HG03066 (cell line): ENCODE measurements around the gene NUMBL.
A peak's percentile ranks its signal among the peaks of the same experiment; 100 is the strongest.

ENCODE experiments used
- ATAC-seq: cut with Tn5 transposase; IDR thresholded peaks from one replicate; pipeline ENCODE4 v1.9.1; 2021; ENCODE audit warnings: low read depth; ENCODE audit not compliant: unreplicated experiment

NUMBL gene

GRCh38 chr19:40716482-40717324 lies 26.3 kb upstream of the NUMBL start, which contains the start of the genes COQ8B and ITPKC:
Gene COQ8B, minus strand, starts transcription at chr19:40716886. Its CDS starts 2,254 bp downstream, at chr19:40714632.
Gene ITPKC, plus strand, starts transcription at chr19:40717112. Its CDS starts 24 bp downstream, at chr19:40717136.
- peak; percentile 64 for ATAC-seq

GRCh38 chr19:40716031-40716481 lies 25.6 kb upstream of the NUMBL start:
- ATAC-seq, result no peak

GRCh38 chr19:40714441-40715299 lies 24.2 kb upstream of the NUMBL start:
- peak; percentile 43 for ATAC-seq

- ATAC-seq, result no peak
These were observed 23.5 kb upstream of the NUMBL start for GRCh38 chr19:40713939-40714338.

GRCh38 chr19:40709817-40710216 lies 19.4 kb upstream of the NUMBL start:
- ATAC-seq, result no peak

GRCh38 chr19:40707615-40708014 lies 17.2 kb upstream of the NUMBL start:
- no peak for ATAC-seq

GRCh38 chr19:40705950-40706619 lies 15.6 kb upstream of the NUMBL start:
- no peak for ATAC-seq

- no peak for ATAC-seq
These were observed 14.9 kb upstream of the NUMBL start for GRCh38 chr19:40705362-40705651.

GRCh38 chr19:40704491-40705361 lies 14.3 kb upstream of the NUMBL start:
- ATAC-seq, result no peak

- no peak for ATAC-seq
These were observed 12.7 kb upstream of the NUMBL start for GRCh38 chr19:40703029-40703755.

GRCh38 chr19:40702337-40703012 lies 12.0 kb upstream of the NUMBL start:
- ATAC-seq, result no peak

- no peak for ATAC-seq
These were observed 11.3 kb upstream of the NUMBL start for GRCh38 chr19:40701758-40702157.

GRCh38 chr19:40700083-40700482 lies 9.6 kb upstream of the NUMBL start:
- no peak for ATAC-seq

GRCh38 chr19:40697007-40697406 lies 6.6 kb upstream of the NUMBL start:
- no peak for ATAC-seq

GRCh38 chr19:40695881-40696280 lies 5.4 kb upstream of the NUMBL start:
- ATAC-seq, result no peak

- ATAC-seq, result no peak
These were observed 3.4 kb upstream of the NUMBL start for GRCh38 chr19:40693896-40694295.

GRCh38 chr19:40693150-40693788 lies 2.8 kb upstream of the NUMBL start:
- ATAC-seq, result no peak

GRCh38 chr19:40692212-40692551 lies 1.7 kb upstream of the NUMBL start:
- no peak for ATAC-seq
